Measurements from ENCODE around the gene SYCE3. TPM values are rescaled to one million over a fixed set of nuclear protein-coding genes. Genes with fewer than 3 reads are reported as not detected.

Gene SYCE3
- total and polyA plus RNA-seq, 9 of the 15 experiments (the other 6 are each of a cell fraction or from before 2014, with no cell fraction given), result 0.56 TPM; not detected in 8

DNA sequence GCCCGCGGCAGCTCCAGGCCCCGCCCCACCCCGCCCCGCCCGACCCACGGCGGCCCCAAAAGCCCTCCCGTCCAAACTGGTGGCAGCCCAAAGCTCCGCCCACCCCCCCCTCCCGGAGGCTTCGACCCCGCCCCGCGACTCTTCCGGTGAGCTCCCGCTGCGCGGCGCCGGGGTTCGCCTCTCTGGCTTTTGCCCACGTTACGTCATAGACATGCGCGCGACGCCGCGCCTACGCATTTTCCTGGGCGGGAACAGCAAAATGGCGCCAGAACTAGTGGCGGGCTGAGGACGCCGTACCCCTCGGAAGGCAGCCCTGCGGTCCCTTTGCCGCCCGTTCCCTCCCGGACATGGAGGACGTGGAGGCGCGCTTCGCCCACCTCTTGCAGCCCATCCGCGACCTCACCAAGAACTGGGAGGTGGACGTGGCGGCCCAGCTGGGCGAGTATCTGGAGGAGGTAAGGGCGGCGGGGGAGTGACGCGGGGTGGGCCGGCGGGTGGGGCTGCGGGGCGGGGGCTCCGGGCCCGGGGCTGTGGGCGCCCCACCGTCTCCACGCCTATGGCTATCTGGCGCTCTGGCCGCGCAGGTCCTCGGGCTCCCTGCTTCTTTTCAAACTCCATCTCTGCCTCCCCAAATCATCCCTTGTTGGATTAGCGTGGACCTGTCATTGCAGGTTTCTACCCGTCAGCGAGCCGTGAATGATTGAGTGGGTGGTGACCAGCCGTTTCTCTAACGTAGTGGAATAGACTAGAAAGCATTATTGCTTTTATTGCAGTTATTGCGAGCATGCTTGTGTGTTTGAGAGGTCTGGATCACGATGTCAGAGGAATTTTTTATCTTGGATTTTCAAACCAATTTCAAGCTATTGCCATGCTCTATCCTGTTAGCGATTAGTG, 54.5 kb downstream of the SYCE3 start, which contains the start of gene NCAPH2 (continued):
- no peak for TF ChIP-seq ZNF280A (IDR thresholded peaks at IDR 0.05; ENCODE audit: low read depth, partially characterized antibody)
- no peak for TF ChIP-seq FOXJ2 (tag; IDR thresholded peaks at IDR 0.05)
- no peak for TF ChIP-seq XRCC4 (IDR thresholded peaks at IDR 0.05; ENCODE audit: extremely low read depth, insufficient read depth, insufficient read length)
- TF ChIP-seq SMAD4 (CRISPR knock-in tag; conservative IDR thresholded peaks at IDR 0.05), result peak; percentile 57; the same call in 1 of the 2 replicates
- TF ChIP-seq ZSCAN32 (CRISPR knock-in tag; IDR thresholded peaks at IDR 0.05), result no peak
- TF ChIP-seq SMARCC2 (IDR thresholded peaks at IDR 0.05; ENCODE audit: low read depth), result no peak
- no peak for TF ChIP-seq NFE2L1 (tag; IDR thresholded peaks at IDR 0.05; ENCODE audit: borderline replicate concordance, low read depth)
- TF ChIP-seq DEAF1 (CRISPR knock-in tag; IDR thresholded peaks at IDR 0.05), result no peak
- TF ChIP-seq ZNF695 (CRISPR knock-in tag; IDR thresholded peaks at IDR 0.05), result no peak
- no peak for TF ChIP-seq ADNP (tag; IDR thresholded peaks at IDR 0.05)
- TF ChIP-seq HNRNPK (IDR thresholded peaks at IDR 0.05; ENCODE audit: low read depth, low read length, poor library complexity, severe bottlenecking), result no peak
- TF ChIP-seq PURB (CRISPR knock-in tag; IDR thresholded peaks at IDR 0.05; ENCODE audit: low read depth), result no peak
- TF ChIP-seq MLLT1 (IDR thresholded peaks at IDR 0.05), result no peak
- no peak for TF ChIP-seq CLOCK (CRISPR knock-in tag; IDR thresholded peaks at IDR 0.05; ENCODE audit: borderline replicate concordance)
- peak; percentile 45 for TF ChIP-seq FIP1L1 (IDR thresholded peaks at IDR 0.05; ENCODE audit: low read depth, low read length, poor library complexity, severe bottlenecking)
- peak; percentile 73 for TF ChIP-seq CXXC5 (CRISPR knock-in tag; IDR thresholded peaks at IDR 0.05)
- TF ChIP-seq CEBPG (CRISPR knock-in tag; IDR thresholded peaks at IDR 0.05), result peak; percentile 24
- TF ChIP-seq CEBPG (tag; conservative IDR thresholded peaks at IDR 0.05 in 1 of 2, IDR thresholded peaks at IDR 0.05 in 1 of 2), result peak in 1 of 2 experiments; percentile 43; a peak in 1 of 4 replicates
- TF ChIP-seq TBL1XR1 (IDR thresholded peaks at IDR 0.05; ENCODE audit: low read length in 2 of 2), result peak in 1 of 2 experiments; percentile 67; a peak in 1 of 4 replicates
- TF ChIP-seq RNF2 (IDR thresholded peaks at IDR 0.05), result no peak

Data from K562 (cell line).